ENCODE results near the gene FCGR2B. TPM values are rescaled to one million over a fixed set of nuclear protein-coding genes. Genes with fewer than 3 reads are reported as not detected.
"Not testable (repeated sequence)": the region's sequence is repeated elsewhere in the genome, so short reads cannot be mapped to it uniquely, and the experiment has no call there.

The FCGR2B gene
- not detected in 2 replicates for polyA plus RNA-seq (2011; rRNA removed)
- not detected in 2 replicates for polyA minus RNA-seq (2011; rRNA and poly(A)+ RNA removed)

GRCh38 chr1:161662684-161663339 lies at the start of gene FCGR2B:
Gene FCGR2B (plus strand): TSS chr1:161663143. CDS start chr1:161663242, 99 bp downstream.
- POLR2A ChIA-PET; H3K4me3 ChIP-seq (ENCODE audit: low read depth, low read length); CTCF ChIA-PET; DNase-seq (ENCODE audit: low read depth, low spot score); H3K27ac ChIP-seq (ENCODE audit: low read depth, low read length); H3K9me3 ChIP-seq (ENCODE audit: control insufficient read depth, insufficient read depth, low read length); H3K27me3 ChIP-seq (ENCODE audit: control insufficient read depth, insufficient read depth, low read length): not testable (repeated sequence)

DNA sequence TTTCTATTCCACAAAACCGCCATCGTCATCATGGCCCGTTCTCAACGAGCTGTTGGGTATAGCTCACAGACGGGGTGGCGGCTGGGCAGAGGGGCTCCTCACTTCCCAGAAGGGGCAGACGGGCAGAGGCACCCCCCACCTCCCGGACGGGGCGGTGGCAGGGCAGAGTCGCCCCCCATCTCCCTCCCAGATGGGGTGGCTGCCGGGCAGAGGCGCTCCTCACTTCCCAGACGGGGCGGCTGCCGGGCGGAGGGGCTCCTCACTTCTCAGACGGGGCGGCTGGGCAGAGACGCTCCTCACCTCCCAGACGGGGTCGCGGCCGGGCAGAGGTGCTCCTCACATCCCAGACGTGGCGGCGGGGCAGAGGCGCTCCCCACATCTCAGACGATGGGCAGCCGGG lies 46.5 kb upstream of the FCGR2B start:
- H3K27ac ChIP-seq (ENCODE audit: low read depth, low read length); H3K9me3 ChIP-seq (ENCODE audit: control insufficient read depth, insufficient read depth, low read length); H3K4me3 ChIP-seq (ENCODE audit: low read depth, low read length); DNase-seq (ENCODE audit: low read depth, low spot score); POLR2A ChIA-PET; H3K27me3 ChIP-seq (ENCODE audit: control insufficient read depth, insufficient read depth, low read length); CTCF ChIA-PET: not testable (repeated sequence)

DNA sequence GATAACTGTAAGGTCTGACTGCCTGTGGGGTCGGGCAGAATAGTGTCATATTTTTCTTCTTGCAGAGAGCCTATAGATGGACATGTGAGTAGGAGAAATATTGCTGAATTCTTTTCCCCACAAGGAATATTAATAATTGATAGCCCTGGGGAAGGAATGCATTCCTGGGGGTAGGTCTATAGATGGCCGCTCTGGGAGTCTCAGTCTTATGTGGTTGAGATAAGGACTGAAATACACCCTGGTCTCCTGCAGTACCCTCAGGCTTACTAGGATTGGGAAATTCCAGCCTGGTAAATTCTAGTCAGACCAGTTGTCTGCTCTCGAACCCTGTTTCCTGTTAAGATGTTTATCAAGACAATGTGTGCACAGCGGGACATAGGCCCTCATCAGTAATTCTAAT lies 44.4 kb upstream of the FCGR2B start:
- H3K4me3 ChIP-seq (ENCODE audit: low read depth, low read length); CTCF ChIA-PET; H3K27me3 ChIP-seq (ENCODE audit: control insufficient read depth, insufficient read depth, low read length); H3K27ac ChIP-seq (ENCODE audit: low read depth, low read length); DNase-seq (ENCODE audit: low read depth, low spot score); POLR2A ChIA-PET; H3K9me3 ChIP-seq (ENCODE audit: control insufficient read depth, insufficient read depth, low read length): not testable (repeated sequence)

DNA sequence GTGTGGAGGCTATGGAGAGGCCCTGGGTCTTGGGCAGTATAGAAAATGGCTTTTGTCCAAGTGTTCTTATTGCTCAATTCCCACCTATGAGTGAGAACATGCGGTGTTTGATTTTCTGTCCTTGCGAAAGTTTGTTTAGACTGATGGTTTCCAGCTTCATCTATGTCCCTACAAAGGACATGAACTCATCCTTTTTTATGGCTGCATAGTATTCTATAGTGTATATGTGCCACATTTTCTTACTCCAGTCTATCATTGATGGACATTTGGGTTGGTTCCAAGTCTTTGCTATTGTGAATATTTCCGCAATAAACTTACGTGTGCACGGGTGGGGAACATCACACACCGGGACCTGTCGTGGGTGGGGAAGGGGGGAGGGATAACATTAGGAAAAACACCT lies 42.5 kb upstream of the FCGR2B start:
- H3K9me3 ChIP-seq (ENCODE audit: control insufficient read depth, insufficient read depth, low read length); CTCF ChIA-PET; H3K27ac ChIP-seq (ENCODE audit: low read depth, low read length); H3K4me3 ChIP-seq (ENCODE audit: low read depth, low read length); DNase-seq (ENCODE audit: low read depth, low spot score); POLR2A ChIA-PET; H3K27me3 ChIP-seq (ENCODE audit: control insufficient read depth, insufficient read depth, low read length): not testable (repeated sequence)

DNA sequence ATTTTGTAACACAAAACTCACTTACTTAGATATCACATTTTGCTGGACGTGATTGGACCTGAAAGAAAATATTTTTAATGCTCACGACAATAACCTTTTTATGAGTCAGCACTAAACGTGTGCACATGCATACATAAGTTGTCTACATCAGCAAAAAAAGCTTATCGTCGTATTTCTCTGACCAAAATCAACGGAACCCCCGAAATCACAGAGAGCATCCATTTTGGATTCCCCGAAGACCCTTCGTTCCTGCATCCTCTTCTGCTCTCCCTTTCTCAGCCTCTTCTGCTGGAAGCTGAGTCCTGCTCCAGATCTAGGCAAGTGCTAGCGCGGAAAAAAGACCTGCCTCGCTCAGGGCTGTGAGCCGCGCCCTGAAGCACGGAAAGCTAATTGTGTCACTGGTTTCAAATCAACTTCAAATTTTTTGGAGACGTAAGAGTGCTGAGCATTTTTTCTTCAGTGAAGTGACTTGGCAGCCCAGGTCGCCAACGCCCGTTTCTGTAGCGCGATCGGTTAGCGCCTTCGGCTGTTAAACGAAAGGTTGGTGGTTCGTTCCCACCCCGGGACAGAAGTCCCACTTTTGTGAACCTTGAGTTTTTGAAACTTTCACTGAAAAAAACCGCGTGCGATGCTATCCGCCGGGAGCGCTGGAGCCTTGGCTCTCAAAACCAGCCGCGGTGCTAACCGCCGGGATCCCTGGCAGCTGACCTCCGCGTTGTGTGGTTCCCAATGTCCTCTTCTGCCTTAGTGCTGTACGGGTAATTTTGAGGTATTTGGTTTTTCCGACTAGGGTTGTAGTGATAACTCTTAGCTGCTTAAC lies 41.6 kb upstream of the FCGR2B start:
- H3K4me3 ChIP-seq (ENCODE audit: low read depth, low read length): peak overlapping the region; percentile 68
- POLR2A ChIA-PET; H3K27ac ChIP-seq (ENCODE audit: low read depth, low read length); H3K27me3 ChIP-seq (ENCODE audit: control insufficient read depth, insufficient read depth, low read length); H3K9me3 ChIP-seq (ENCODE audit: control insufficient read depth, insufficient read depth, low read length): not testable (repeated sequence)
- DNase-seq (ENCODE audit: low read depth, low spot score): peak; percentile 39
- CTCF ChIA-PET: interaction anchor here (1.6 kb wide), 1 partner anchor 134 kb away, joined by 5 read pairs; no protein-coding TSS in a partner anchor

GRCh38 chr1:161622054-161622453 lies 40.9 kb upstream of the FCGR2B start:
- H3K4me3 ChIP-seq (ENCODE audit: low read depth, low read length); H3K27ac ChIP-seq (ENCODE audit: low read depth, low read length); DNase-seq (ENCODE audit: low read depth, low spot score); H3K27me3 ChIP-seq (ENCODE audit: control insufficient read depth, insufficient read depth, low read length); POLR2A ChIA-PET; H3K9me3 ChIP-seq (ENCODE audit: control insufficient read depth, insufficient read depth, low read length): not testable (repeated sequence)
- CTCF ChIA-PET: interaction anchor here (1.6 kb wide), 1 partner anchor 135 kb away, joined by 5 read pairs; no protein-coding TSS in a partner anchor

GRCh38 chr1:161623401-161624051 lies 39.4 kb upstream of the FCGR2B start:
- CTCF ChIA-PET; H3K27me3 ChIP-seq (ENCODE audit: control insufficient read depth, insufficient read depth, low read length); POLR2A ChIA-PET: not testable (repeated sequence)

DNA sequence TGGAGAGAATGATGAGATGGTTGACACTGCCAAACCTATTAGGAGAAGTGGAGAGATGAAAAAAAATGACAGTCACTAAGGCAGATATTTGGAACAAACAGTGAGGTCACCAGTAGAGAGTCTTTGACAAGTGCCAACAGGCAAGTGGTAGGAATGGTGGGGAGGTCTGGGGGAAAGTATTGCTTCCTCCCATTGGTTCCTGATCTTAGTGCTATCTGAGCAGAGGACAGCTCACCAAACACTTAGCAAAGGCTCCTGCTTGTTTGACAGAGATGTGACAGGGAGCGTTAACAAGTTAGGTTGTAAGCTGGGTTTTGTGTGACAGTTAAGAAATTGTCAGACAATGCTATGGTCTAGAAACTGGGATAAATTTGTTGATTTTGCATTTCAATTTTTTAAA lies 38.3 kb upstream of the FCGR2B start:
- H3K4me3 ChIP-seq (ENCODE audit: low read depth, low read length); POLR2A ChIA-PET; H3K27ac ChIP-seq (ENCODE audit: low read depth, low read length); H3K27me3 ChIP-seq (ENCODE audit: control insufficient read depth, insufficient read depth, low read length); H3K9me3 ChIP-seq (ENCODE audit: control insufficient read depth, insufficient read depth, low read length); CTCF ChIA-PET; DNase-seq (ENCODE audit: low read depth, low spot score): not testable (repeated sequence)

More at GRCh38 chr1:161623401-161624051, 39.4 kb upstream of the FCGR2B start:
- not testable (repeated sequence) for H3K9me3 ChIP-seq (ENCODE audit: control insufficient read depth, insufficient read depth, low read length); H3K27ac ChIP-seq (ENCODE audit: low read depth, low read length); DNase-seq (ENCODE audit: low read depth, low spot score); H3K4me3 ChIP-seq (ENCODE audit: low read depth, low read length)

DNA sequence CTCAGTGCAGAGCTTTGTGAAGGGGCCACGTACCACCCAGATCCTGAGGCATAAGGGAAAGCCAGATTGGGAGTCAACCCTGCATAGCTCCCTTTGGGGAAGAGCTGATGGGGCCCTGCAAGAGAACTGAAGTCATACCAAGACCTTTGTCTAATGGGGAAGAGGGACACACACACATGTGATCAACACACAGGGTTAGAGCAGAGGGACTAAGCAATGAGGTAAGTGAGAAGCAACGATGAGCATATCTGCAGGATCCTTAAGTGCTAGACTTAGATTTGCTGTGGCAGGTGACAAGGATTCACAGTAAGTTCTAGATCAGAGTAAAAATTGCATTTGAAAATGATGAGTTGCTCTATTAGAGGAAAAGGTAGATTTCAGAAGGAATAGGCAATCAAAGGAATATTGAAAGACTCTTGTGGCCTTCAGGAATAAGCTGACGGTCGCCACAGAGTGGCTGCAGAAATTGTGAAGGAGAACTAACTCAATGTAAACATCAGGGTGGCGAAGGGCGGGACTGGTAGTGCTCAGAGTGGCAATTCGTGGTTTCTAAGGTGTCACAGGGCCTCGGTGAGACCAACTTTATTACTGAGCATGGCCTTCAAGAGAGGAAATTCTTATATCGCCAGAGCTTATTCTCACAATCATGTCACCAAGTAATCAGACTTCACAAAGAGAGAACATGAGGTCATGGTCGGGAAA lies 36.3 kb upstream of the FCGR2B start:
- DNase-seq (ENCODE audit: low read depth, low spot score); H3K4me3 ChIP-seq (ENCODE audit: low read depth, low read length); CTCF ChIA-PET; H3K9me3 ChIP-seq (ENCODE audit: control insufficient read depth, insufficient read depth, low read length); H3K27me3 ChIP-seq (ENCODE audit: control insufficient read depth, insufficient read depth, low read length); H3K27ac ChIP-seq (ENCODE audit: low read depth, low read length); POLR2A ChIA-PET: not testable (repeated sequence)

DNA sequence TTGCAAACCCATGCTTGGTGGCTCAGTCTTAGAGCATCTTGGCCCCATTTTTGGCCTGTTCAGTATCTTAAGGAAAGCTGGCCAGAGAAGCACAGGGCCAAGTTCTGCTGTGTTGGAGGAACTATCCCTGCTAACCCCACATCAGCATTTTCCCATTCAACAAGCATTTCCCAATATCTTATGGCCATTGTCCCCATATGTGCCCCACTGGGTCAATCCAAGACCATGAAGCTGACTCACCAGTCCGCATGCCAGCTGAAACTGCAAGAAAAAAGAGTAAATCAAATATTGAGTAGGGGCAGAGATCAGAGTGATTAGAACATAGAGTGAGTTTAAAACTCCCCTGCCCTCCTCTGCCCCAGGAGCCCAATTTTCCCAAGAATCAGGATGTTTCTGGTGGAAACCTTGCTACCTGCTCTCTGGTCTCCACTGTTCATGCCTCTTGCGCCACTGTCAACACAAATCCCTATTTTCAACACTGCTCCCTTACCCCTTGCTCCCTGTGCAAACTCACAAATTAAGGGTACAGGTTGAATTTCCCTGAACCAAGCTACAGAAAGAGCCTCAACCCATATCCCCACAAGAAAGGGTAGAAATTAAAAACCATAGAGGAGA lies 32.7 kb upstream of the FCGR2B start:
- H3K27ac ChIP-seq (ENCODE audit: low read depth, low read length); H3K4me3 ChIP-seq (ENCODE audit: low read depth, low read length); H3K9me3 ChIP-seq (ENCODE audit: control insufficient read depth, insufficient read depth, low read length); POLR2A ChIA-PET; DNase-seq (ENCODE audit: low read depth, low spot score); H3K27me3 ChIP-seq (ENCODE audit: control insufficient read depth, insufficient read depth, low read length); CTCF ChIA-PET: not testable (repeated sequence)
